ENCODE results near the gene ENOX1.

ENOX1 gene

DNA sequence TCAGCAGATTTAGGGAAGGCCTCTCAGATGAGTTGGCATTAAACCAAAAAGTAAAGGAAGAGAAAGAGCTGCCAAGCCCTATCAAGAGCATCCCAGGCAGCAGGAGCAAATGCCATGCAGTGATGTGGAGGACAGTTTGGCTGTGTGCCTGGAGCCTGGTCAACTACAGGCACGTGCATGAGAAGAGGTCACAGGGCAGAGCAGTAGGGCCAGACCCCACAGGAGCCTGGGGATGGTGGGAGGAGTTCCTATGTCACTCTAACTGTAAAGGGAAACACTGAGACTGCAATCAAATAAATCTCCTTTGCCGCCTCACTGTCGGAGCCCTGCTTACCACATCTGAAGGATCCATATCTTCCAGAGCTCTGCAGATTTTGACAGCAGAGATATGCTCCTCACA, 240.5 kb downstream of the ENOX1 start:
- DNase-seq (ENCODE audit: low read depth in 2 of 2) = no peak

DNA sequence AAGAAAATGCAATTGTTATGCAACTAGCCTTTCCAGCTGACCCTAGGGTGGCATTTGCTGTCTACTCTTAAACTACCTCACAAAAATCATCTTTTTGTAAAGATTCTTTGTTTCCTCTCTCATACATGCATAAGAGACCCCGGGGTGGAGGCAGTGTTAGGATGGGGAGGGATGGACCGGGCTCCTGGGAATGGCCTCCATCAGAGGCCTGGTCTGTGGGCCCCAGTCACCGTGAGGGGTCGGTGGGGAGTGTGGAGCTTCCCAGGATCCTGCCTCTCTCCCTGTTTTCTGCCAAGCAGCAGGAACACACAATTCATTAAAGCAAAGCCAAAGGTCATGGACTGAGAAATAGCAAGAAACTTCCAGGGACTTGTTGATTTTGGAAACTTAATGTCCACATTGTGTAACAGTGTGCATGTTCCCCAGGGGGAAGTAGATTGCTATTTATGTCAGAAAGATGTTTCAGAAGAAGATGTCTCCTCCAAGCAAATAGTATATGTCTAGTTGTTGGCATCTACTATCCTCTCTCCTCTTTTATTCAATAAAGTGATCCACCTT, 241.4 kb downstream of the ENOX1 start:
- no peak for DNase-seq (ENCODE audit: low read depth in 2 of 2)

DNA sequence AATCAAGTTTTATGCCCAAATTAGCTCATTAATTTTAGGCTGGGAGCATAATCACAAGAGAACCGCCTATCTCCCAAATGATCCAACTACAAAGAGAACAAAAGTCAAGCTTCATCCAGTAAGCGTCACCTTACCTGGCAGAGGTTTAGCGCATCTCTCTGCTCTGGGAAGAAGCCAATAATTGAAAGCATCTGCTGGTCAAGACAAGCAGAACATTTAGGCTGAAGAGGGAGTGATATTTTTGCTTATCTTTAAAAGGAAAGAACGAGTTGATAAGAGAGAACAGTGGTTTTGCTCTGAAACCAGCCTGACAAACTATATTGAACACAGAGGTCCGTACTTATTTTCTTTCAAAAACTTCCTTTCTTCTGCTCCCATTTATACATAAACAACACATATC, 242.1 kb downstream of the ENOX1 start:
- no peak for DNase-seq (ENCODE audit: low read depth in 2 of 2)

DNA sequence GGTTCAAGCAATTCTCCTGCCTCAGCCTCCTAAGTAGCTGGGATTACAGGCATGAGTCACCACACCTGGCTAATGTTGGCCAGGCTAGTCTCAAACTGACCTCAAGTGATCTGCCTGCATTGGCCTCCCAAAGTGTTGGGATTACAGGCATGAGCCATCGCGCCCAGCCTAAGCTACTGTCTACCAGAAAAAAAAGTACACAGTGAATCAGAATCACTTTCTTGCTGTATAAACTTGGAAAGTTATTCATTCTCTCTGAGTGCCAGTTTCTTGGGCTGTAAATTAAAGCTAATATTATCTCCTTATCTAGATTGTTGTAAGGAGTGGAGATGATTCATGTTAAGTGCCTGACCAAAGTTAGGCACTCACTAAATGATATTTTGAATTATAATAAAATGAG, 242.8 kb downstream of the ENOX1 start:
- DNase-seq (ENCODE audit: low read depth in 2 of 2) = no peak

DNA sequence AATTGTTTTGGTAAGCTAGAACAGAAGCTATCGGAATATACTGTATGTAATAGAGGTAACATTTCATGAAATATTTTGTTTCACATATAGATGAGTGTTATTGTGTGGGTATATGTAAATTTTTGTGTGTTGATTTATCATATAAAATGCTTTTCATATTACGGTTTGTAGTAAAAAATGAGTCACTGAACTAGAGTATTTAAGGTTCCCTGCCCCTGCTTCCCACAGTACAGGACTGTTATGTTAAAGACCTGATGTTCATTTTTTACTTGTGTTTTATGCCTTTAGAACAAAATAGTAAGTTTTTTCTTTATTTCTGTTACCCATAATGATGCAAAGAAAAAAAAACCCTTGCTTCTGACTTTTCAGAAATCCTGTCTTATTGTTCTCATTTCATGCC, 243.4 kb downstream of the ENOX1 start:
- DNase-seq (ENCODE audit: low read depth in 2 of 2) = no peak

DNA sequence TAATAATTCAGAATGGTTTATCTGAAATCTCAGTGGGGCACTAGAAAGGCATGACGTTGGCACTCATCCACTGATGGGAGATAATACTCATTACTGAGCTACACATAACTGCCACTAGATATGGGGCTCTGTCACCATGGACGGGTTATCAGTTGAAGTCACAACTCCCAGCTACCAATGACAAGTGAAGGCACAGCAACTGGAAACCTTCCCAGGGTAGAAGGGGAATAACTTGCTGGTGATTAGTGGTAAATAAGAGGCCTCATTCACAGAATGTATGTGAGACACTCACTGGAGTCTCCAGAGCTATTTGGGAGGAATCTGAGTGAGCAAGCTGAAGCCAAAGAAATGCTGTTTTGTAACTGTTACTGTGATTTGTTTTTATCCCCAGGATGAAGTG, 249.6 kb downstream of the ENOX1 start:
- DNase-seq (ENCODE audit: low read depth in 2 of 2) = no peak

DNA sequence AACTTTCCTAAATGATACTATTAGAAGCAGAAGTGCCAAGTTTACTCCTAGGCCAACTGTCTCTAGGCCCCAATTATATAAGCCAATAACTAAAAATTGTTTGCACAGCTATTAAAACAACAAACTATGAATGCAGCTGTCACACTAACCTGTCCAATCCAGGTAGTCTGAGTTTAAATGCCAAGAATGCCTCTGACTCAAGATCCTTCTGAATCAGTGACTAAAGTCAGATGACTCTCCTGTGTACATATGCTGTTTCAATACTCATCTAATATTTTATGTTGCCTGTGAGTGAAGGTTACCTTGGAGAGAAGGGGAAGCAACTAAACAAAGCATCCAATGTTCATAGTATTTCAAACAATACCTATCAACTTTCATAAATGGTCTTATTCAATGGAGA, 257.0 kb downstream of the ENOX1 start:
- DNase-seq (ENCODE audit: low read depth in 2 of 2) = no peak

DNA sequence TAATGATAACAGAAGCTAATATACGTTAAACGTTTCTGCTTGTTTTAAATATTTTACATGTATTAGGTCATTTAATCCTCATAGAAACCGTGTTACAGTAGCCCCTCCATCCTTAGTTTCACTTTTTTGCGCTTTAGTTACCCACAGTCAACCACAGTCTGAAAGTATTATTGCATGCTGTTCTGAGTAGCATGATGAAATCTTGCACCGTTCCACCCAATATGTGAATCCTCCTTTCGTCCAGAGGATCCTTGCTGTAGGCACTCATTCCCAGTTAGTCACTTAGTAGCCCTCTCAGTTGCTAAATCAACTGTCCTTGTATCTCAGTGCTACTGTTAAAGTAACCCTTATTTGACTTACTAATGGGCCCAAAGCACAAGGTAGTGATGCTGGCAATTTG, 257.8 kb downstream of the ENOX1 start:
- no peak for DNase-seq (ENCODE audit: low read depth in 2 of 2)

DNA sequence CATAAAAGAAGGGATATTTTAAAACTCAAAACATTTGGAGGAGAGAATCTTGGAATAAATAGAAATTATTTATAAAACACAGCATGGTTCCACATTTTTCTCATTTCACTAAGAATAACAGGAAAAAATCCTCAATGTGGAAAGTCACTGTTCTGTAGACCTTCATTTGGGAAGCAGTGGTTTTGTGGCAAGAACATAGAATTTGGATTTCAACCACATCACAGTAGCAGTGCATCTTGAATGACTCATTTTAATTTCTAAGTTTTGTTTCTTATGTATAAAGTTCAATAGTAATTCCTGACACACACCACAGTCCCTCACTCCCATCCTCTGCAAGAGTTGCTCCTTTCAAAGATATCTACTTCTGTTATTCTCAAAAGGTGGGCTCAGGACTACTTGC, 264.0 kb downstream of the ENOX1 start:
- no peak for DNase-seq (ENCODE audit: low read depth in 2 of 2)

DNA sequence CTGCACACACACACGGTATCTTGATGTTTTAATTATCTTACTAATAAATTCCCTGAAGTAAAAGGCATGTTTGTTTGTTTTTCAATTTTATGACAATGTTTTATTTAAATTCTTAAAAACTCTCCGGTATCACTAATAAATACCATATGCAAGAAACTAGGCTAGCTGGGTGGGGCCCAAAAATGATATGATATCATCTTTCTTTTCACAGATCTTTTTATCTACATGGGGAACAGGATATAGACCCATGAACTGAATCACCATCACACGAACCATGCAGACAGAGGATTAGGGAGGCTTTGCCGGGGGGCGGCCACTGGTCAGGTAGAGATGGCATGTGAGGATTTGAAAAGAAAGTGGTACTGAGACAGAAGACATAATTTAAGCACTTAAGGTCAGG, 266.4 kb downstream of the ENOX1 start:
- no peak for DNase-seq (ENCODE audit: low read depth in 2 of 2)

DNA sequence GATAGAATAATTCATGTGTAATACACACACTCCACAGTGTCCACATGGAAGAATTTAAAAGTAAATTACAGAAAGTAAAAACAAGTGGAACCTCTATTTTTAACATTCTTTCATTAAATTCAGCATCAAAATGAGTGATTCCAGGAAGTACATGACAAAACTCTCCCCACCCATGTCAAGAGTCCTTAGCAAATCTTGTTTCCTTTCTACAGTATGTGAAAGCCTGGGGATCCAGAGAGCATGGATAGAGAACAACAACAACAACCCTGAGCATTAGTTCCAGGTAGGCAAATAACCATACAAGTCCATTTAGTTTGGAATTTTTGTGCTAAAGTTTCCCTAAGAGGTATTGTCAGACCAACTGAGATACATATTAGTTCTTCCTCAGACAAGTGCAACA, 267.9 kb downstream of the ENOX1 start:
- DNase-seq (ENCODE audit: low read depth in 2 of 2) = no peak

DNA sequence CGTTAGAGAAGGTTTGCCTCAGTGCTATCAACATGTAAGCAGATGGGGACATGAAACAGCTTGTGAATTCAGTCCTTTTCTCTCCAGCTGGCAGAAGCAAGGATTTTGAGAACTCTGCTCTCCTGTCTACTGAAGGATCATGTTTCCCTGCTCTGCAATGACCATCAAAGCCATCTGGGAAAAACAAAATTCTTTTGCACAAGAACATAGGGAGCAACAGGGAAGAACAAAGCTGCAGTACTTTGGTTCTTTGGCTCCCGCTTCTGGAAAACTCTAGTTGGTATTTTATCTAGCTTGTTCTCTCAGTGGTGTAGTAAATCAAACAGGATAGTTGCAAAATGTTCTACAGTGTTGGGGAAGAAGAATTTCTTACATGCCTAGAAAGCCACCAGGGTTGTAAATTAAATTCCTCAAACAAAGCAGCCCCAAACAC, 270.4 kb downstream of the ENOX1 start:
- no peak for DNase-seq (ENCODE audit: low read depth in 2 of 2)

DNA sequence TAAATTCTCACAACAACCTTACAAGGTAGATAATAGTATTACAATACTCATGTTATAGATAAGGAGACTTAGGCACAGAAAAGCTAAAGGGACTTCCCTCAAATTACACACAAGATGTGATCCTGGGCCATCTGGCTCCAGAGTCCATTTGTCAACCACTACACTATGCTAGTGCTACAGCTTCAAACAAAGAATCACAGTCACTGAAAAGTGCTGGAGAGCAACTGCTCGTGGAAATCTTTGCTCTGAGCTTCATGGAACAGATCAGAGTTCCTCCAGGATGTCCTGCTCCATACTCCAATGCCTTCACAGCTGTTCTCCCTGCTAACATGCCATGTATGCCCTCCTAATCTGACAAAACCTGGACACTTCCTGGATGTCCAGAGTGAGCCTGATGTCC, 271.2 kb downstream of the ENOX1 start:
- no peak for DNase-seq (ENCODE audit: low read depth in 2 of 2)

DNA sequence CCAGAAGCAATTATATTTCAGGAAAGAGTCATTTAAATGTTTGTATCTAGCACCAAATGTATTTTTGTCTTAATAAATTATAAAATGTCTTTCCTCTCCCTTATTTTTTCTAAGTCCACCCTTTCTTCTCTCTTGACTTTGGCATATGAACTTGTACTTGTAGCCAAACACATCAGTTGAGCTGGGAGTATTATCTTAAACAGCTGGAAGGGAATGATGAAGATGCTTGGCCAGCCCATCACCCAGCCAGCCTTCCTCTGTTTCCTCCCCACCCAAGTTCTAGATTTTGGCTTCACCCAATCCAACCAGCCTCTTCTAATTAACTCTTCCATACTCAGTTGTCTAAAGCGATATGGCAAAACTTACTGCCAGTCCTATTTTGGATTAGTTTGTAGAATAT, 272.5 kb downstream of the ENOX1 start:
- DNase-seq (ENCODE audit: low read depth in 2 of 2) = no peak

DNA sequence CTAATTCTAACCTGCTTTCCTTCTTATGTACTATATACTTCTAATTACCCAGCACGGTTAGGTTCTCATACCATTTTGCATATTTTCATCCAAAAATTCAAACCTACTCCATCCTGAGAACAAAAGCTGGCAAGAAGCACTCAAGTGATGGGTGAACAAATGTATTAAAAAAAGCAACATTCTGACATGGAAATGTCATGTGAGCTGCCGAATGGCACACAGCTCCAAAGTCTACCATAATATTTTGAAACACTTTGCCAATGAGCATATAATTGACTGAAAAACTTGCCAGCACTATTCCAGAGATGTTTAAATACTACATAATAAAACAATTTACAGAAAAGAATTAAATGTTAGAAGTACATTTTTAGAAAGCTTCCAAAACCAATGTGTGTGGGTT, 274.6 kb downstream of the ENOX1 start:
- DNase-seq (ENCODE audit: low read depth in 2 of 2) = no peak

DNA sequence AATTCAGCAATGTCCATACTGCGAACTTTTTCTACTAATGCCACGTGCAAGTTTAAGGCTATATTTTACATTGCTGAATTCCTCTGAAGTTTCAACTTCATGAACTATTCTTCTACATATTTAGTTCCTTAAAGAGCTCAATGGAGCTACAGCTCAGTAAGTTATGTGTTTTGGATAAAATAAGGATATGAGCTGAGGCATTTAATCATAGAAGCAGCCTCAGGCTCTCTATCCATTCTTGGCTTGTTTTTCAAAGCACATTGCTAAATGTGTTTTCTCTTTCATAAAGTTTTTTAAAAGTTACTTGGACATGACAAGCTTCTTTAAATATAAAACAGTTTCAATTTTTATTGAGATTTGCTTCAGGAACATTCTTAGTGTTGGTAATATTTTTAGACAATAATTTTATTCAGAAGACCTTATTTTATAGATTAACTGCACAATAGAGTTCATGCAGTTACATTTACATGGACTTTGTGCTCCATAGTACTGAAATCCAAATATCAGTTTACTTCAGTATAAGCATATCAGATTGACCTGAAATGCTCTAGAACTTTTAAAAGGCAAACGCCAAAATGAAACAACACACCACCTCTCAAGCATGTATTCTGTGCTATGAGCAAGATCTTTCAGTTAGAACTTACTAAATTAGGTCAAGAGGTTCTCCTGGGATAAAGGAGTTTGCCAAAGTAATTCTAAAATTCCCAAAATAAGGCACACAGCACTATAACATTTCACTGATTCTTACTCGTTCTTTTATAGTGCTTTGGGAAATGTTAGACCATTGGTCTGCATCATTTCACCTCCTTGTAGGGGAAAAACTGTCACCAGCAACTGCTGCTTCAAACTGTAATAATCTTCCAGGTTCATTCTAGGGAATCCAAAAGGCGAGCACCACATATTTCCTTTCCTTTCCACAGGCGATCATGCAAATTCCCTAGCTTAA, 275.5 kb downstream of the ENOX1 start:
- DNase-seq (ENCODE audit: low read depth in 2 of 2) = no peak

DNA sequence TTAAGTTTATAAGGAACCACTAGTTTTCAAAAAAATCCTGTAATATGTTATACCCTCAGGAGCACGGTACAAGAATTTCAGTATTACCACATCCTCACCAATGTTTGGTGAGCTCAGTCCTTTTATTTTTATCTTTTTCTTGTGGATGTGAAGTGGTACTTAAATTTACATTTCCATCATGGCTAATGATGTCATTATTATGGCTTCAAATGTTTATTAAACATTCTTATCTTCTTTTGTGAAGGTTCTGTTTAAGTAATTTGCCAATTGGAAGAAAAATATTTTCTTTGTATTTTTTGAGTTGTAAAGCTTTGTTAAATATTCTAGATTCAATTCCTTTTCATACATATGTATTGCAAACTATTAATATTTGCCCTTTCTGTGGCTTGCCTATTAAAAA, 291.0 kb downstream of the ENOX1 start:
- DNase-seq (ENCODE audit: low read depth in 2 of 2) = no peak

DNA sequence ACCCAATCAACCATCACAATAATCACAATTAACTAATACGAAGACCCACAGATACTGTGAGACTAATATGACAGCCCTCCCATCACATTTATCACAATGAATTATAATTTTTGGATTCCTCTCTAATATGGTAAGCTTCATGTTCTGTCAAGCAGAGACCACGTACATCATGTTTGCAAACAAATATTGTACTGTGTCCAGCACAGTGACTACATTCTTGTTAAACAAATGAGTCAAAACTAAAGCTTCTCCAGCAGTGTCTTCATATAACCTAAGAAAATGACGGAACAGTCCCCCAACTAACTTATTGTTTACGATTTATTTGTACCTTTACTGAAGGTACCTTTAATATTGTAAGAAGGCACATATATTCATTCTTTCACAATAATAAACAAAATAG, 292.6 kb downstream of the ENOX1 start:
- DNase-seq (ENCODE audit: low read depth in 2 of 2) = no peak

DNA sequence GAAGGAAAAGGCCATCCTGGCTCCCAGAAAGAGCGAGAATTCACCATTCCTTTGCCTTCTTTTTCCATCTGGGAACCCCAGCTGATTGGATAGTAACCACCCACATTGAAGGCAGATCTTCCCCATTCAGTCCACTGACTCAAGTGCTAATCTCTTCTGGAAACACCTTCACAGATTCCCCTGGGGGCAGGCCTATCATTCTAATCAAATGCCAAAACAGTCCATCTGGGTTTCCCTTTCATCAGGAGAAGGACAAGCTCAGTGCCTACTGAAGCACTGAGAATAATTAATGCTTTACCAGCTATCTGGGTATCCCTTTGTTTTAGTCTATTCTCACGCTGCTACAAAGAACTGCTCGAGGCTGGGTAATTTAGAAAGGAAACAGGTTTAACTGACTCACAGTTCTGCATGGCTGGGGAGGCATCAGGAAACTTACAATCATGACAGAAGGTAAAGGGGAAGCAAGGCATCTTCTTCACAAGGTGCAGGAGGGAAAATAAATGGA, 293.2 kb downstream of the ENOX1 start:
- no peak for DNase-seq (ENCODE audit: low read depth in 2 of 2)

DNA sequence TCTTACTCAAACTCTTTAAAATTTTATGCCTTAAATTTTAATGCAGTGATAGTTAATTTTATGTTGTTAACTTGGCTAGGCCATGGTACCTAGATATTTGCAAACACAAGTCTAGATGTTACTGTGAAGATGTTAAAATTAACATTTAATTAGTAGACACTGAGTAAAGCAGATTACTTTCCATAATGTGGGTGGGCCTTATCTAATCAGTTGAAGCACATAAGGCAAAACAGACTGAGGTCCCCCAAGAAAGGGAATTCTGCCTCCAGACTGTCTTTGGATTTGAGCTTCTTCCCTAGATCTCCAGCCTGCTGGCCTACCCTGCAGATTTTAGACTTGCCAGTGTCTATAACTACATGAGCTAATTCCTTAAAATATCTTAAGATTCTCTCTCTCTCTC, 294.0 kb downstream of the ENOX1 start:
- no peak for DNase-seq (ENCODE audit: low read depth in 2 of 2)

DNA sequence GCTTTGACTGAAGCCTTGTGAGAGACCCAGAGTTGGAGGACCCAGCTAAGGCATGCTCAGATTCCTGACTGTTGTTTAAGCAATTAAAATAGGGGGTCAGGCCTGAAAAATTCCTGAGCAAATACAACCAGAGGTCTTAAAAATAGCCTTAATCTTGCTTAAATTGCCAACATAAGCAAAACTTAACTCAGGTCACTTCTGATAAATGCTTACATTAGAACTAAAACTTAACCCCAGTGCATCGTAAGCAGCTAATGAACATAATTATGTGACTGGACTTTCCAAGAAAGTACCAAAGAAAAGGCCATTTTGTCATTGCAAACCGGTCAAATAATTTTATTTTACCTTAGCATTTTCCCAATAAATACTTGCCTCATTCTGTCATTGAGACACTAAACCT, 294.5 kb downstream of the ENOX1 start:
- no peak for DNase-seq (ENCODE audit: low read depth in 2 of 2)

DNA sequence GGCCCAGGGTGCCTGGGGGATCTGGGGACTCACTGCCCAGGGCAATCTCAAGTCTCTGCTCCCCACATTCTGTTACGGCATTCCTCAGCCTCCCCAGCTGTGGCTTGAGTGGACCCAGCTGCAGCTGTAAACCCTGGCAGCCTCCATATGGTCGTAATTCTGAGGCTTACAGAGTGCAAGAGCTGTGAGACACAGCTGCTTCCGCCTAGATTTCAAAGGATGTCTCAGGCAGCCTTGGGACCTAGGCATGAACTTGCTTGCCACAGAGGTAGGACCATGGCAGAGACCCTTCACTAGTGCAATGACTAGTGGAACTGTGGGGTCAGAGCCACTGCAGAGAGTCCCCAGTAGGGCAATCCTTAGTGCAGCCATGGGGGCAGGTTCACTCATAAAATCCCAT, 297.5 kb downstream of the ENOX1 start:
- DNase-seq (ENCODE audit: low read depth in 2 of 2) = no peak

DNA sequence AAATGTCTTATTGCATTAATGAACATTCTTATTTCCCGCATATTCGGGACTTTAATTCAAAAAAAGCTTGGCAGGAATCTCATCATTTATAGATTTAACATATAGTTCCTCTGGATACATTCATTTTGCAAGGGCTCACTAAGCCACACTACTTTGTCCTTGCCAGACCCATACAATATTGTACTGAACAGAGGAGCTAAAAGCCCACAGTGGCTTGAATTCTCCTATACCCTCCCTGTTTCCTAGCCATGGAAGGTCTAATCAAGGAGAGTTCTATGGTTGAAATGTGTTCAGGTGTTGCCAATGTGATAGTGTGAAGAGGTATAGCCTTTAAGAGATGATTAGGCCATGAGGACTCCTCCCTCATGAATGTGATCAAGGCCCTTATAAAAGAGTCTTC, 298.9 kb downstream of the ENOX1 start:
- DNase-seq (ENCODE audit: low read depth in 2 of 2) = no peak
